DMS79 (cell line): ENCODE measurements around the gene TTC7B.

Experiments used
- DNase-seq: peaks from one replicate; lab custom pipeline; 2025; lab: John Stamatoyannopoulos, UW

The TTC7B gene

DNA sequence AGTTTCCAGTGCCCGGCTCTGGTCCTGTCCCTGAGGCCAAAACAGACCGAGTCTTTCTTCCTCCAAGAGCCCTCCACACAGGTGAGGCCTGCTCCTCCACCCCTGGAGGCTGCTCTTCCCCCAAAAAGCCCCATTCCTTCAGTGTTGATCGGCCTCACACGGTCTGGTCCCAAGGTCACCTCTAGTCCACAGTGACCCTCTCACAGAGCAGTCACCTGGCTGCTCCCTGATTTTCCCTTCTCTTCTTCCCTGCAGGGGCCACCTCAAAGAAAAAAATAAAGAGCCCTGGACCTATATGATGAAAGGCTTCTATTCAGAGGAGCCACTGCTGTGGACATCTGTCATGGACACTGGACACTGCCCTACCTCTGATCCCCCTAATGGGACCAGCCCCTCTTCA is 42.5 kb downstream of the TTC7B start:
- no peak for DNase-seq

GRCh38 chr14:90773196-90773486 is 43.1 kb downstream of the TTC7B start:
- DNase-seq, result no peak

DNA sequence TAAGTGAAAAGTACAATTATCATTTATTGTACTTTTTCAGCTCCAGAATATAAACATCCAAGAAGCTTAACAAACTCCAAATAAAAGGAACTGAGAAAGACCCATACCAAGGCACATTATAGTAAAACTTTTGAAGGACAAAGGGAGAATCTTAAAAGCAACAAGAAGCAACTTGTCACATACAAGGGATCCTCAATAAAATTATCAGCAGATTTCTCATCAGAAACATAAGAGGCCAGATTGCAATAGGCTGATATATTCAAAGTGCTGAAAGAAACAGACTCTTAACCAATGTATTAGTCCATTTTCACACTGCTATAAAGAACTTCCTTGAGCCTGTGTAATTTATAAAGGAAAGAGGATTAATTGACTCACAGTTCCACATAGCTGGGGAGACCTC is 48.3 kb downstream of the TTC7B start:
- DNase-seq, result no peak

GRCh38 chr14:90760591-90761316 is 55.5 kb downstream of the TTC7B start:
- no peak for DNase-seq

- no peak for DNase-seq
Measured at GRCh38 chr14:90760078-90760444, 56.2 kb downstream of the TTC7B start.

- no peak for DNase-seq
Measured at GRCh38 chr14:90759370-90760077, 56.7 kb downstream of the TTC7B start.

DNA sequence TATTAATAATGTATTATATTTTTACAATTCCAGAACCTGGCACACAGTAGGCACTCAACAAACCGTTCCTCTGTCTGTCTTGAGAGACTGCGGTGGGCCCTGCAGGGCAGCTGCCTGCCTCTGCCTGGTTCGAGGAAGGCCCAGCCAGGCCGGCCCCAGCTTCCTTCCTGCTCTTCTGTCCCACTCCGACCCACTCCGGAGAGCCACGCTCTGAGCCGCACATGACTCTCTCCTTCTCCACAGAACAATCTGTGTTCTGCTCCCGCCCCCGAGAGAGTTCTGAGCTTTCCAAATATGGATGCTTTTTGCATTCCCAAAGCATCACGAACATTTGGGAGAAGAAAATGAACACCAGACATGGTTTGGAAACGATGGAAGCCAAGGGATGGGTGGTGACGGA is 57.3 kb downstream of the TTC7B start:
- no peak for DNase-seq

- DNase-seq, result peak; percentile 85
Measured at GRCh38 chr14:90758028-90758889, 58.0 kb downstream of the TTC7B start.

GRCh38 chr14:90757452-90757851 is 58.8 kb downstream of the TTC7B start:
- no peak for DNase-seq

GRCh38 chr14:90756755-90757345 is 59.4 kb downstream of the TTC7B start:
- DNase-seq, result no peak

DNA sequence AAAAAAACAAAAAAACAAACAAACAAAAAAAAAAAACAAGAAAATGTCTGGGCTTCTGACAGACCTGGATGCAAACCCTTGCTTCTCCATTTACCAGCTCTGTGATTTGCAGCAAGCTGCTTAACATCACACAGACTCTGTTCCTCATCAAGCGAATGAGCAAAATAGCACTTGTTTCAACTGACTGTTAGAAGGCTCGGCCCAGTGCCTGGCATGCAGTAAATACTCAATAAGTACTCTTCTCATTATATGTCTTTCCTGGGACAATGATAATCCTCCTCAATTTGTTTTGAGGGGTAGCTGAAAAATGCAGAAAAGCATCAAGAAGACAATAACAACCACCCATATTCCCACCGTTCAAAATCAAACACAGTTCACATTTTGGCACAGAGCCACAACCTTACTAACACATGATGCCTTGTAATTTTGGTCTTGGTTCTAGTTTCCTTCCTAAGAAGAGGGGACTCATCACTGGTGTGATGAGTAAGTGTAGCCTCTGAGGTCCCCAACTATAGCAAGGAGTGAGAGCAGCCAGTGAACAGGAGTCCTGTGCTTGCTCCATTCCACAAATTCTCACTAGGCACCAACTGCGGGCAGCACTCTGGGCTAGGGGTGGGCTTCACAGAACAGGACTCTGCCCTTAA is 60.4 kb downstream of the TTC7B start:
- no peak for DNase-seq

- DNase-seq, result no peak
Measured at GRCh38 chr14:90753456-90754005, 62.7 kb downstream of the TTC7B start.

DNA sequence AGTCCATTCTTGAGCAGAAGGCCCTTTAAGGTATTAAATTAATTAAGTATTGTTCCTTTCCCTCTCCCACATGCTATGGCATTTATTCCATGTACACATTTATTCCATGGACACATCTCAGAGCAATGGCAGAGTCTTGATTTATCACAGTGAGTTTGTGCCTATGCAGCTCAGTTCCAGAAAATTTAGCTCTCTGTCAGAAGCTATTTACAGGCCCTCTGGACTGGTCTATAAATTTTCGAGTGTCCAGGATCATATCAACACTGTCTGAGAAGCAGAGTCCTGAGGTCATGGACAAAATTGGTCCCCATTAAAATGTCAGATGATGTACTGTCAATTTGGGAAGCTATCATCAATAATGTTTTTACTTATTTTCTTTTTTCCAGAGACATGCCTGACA is 65.5 kb downstream of the TTC7B start:
- no peak for DNase-seq

GRCh38 chr14:90750191-90750590 is 66.0 kb downstream of the TTC7B start:
- no peak for DNase-seq

- DNase-seq, result no peak
Measured at GRCh38 chr14:90747909-90748308, 68.3 kb downstream of the TTC7B start.

GRCh38 chr14:90743826-90744225 is 72.4 kb downstream of the TTC7B start:
- no peak for DNase-seq

DNA sequence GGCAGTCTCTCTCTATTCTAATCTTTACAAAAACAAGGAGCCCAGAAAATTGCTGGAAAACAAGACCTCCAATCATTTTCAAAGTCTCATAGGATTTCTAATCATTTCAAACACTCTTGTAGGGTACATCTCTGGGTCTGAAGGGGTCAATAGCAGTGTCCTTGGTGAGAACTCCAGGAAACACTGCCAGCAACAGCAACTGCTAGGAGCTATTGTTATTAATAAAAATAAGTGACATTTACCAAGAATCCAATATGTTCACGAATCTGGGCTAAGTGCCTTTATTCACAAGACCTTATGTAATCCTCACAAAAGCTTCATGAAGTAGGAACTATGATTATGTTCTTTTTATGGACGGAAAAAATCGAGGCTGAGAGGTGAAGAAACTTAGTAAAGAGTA is 72.8 kb downstream of the TTC7B start:
- DNase-seq, result no peak

- DNase-seq, result no peak
Measured at GRCh38 chr14:90742729-90743128, 73.5 kb downstream of the TTC7B start.

DNA sequence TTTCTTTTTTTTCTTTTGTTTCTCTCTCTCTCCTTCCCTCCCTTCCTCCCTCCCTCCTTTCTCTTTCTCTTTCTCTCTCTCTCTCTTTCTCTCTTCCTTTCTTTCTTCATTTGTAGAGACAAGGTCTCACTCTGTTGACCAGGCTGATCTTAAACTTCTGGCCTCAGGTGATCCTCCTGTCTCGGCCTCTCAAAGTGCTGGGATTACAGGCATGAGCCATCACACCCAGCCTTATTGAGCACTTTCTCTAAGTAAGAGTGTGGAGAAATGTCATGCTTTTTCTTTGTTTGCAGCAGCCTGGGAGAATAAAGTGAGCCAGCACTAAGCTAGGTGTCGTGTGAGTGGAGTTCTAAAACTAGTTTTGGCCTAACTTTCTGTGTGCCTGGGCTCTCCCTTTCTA is 74.0 kb downstream of the TTC7B start:
- no peak for DNase-seq

DNA sequence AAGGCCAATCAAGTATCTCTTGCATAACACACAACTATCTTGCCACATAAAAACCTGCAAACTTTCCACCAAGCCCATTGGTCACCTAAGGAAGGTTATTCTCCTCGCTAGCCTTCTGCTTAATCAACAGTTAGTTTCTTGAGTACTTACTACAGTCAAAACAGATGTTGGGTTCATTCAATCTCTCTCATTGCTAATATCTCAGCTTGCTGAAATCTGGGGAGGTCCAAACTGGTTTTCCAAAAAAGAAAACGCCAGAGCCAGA is 74.6 kb downstream of the TTC7B start:
- DNase-seq, result no peak

GRCh38 chr14:90740946-90741681 is 75.1 kb downstream of the TTC7B start:
- DNase-seq, result no peak
